ENCODE results near the gene IDUA.

- TF ChIP-seq EZH2 (IDR thresholded peaks at IDR 0.05; ENCODE audit: insufficient read depth, poor library complexity, severe bottlenecking): no peak
- TF ChIP-seq EZH2phosphoT487 (IDR thresholded peaks at IDR 0.05; ENCODE audit: insufficient read depth, low read depth): no peak
Measured at GRCh38 chr4:959338-960139, 27.3 kb upstream of the IDUA start.
